Lower leg skin (tissue), 4 donors: ENCODE results near the gene PIP4K2A. TPM values are rescaled to one million over a fixed set of nuclear protein-coding genes. Genes with fewer than 3 reads are reported as not detected.

ENCODE experiments used
- DNase-seq, 2 donors: peaks; one replicate each; pipeline ENCODE4 v3.0.0-alpha.2; 2019; ENCODE audit warnings: low spot score in 2 of 2
- H3K4me3 ChIP-seq: fragments of 200-600 bp; sonication (generic); 2 replicates; pipeline ENCODE4 v1.5.1; 2017; ENCODE audit warnings: mild to moderate bottlenecking, low read depth; ENCODE audit not compliant: poor library complexity, severe bottlenecking
- POLR2A ChIP-seq, 2 donors: fragments of 450-650 bp; IDR thresholded peaks; one replicate each; pipeline ENCODE4 v1.6.1; 2016 to 2017; ENCODE audit warnings: antibody characterized with exemption in 2 of 2, mild to moderate bottlenecking in 1 of 2, moderate library complexity in 1 of 2
- WGBS, 2 donors: methylation state at CpG; one replicate each; pipeline ENCODE4 v1.1.5; 2018; 5-methylcytosine and 5-hydroxymethylcytosine counted together
- intact Hi-C: fragments of 100-400 bp; cut with DNase I; formaldehyde crosslinking; loops from one replicate; pipeline ENCODE4 v1.15.0; 2023; ENCODE audit warnings: low total_unique reads
- total RNA-seq, 4 donors: library from RNA; depleted of rRNA; stranded (reverse); fragments of >200 nt; gene quantifications; one replicate each; pipeline ENCODE4 v1.1.0, GENCODE V29; 2016
- TF ChIP-seq, protein P1 (sequence below), 3 donors: fragments of 450-650 bp; IDR thresholded peaks; one replicate each; pipeline ENCODE4 v1.5.1; 2016; ENCODE audit warnings: antibody characterized with exemption in 3 of 3, mild to moderate bottlenecking in 3 of 3, moderate library complexity in 2 of 3

Gene PIP4K2A
- total RNA-seq, 4 donors from 2014 or later = 2.3 to 12.4 (median 6.6) TPM

DNA sequence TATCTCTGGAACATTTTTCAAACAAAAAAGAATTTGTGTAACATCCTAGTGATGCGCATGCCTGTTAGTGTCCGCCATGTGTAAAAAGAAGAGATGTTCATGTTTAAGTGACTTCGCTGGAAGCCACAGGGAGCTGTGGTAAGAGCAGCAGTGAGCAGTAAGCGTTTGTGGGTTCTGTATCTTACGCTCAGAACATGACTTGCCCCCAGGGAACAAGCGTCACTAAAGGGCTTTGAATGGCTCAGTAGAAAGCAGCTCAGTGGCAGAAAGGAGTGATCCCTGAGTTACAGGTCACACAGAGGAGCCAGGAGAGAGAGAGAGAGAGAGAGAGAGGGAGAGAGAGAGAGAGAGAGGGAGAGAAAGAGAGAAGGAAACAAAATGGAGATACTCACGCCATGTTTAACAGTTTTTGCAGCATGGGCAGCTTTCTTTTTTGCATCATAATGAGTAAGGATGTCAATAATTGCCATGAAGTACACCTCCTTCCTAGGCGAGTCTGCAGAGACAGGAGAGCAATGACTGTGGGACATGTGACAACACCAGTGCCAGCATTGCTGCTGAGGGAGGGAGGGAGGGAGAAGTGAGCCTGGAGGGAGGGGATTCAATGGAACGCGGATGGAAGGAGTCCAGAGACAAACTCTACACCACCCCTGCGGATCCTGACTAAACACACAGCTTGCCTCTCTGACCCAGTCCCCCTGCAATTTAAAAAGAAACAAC lies 174.6 kb downstream of the PIP4K2A start:
- no peak for DNase-seq
- no peak for TF ChIP-seq POLR2A (IDR thresholded peaks at IDR 0.05)
- intact Hi-C loops = no loop called here
- no peak overlapping the region for H3K4me3 ChIP-seq
- WGBS, 2 donors = 91 to 93% methylated on average over 11 of the region's 11 CpGs

DNA sequence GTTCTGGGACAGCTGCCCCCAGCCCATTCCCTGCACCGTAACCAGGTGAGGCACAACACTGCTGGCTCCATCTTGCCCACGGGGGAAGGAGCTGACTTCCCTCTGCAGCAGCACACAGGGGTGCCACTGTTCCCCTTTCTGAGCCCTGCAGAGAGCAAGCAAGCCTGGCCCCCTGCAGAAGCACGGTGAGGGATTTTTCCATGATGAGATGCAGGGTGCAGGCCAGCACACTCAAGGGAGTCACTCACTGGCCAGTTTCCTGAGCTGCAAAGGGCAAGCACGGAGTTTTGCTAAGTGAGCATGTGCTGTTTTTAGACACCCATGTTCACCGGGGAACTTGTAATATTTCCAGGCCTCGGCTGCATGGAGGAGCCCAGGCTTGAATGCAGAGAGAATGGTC lies 176.6 kb downstream of the PIP4K2A start:
- no peak for DNase-seq
- intact Hi-C loops = no loop called here
- no peak for TF ChIP-seq POLR2A (IDR thresholded peaks at IDR 0.05)
- TF ChIP-seq, protein P1, sequence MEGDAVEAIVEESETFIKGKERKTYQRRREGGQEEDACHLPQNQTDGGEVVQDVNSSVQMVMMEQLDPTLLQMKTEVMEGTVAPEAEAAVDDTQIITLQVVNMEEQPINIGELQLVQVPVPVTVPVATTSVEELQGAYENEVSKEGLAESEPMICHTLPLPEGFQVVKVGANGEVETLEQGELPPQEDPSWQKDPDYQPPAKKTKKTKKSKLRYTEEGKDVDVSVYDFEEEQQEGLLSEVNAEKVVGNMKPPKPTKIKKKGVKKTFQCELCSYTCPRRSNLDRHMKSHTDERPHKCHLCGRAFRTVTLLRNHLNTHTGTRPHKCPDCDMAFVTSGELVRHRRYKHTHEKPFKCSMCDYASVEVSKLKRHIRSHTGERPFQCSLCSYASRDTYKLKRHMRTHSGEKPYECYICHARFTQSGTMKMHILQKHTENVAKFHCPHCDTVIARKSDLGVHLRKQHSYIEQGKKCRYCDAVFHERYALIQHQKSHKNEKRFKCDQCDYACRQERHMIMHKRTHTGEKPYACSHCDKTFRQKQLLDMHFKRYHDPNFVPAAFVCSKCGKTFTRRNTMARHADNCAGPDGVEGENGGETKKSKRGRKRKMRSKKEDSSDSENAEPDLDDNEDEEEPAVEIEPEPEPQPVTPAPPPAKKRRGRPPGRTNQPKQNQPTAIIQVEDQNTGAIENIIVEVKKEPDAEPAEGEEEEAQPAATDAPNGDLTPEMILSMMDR (IDR thresholded peaks at IDR 0.05) = no peak
- H3K4me3 ChIP-seq = no peak overlapping the region
- WGBS, 2 donors = 88 to 89% methylated on average over 6 of the region's 6 CpGs

DNA sequence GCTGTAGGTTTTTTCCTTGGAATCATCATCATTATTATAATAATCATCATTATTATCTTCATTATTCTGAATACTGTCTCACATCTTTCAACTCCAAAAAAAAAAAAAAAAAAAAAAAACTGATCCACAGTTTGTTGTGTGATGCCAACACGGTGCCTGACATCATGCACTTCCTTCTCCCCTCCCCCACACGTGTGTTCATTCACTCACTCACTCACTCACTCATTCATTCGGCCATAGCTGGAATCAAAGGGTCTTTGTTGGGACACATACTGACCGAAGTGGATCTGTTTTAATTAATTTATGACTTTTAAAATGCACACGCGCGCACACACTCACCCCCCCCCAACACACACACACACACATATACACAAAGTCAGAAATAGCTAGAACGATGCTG lies 177.8 kb downstream of the PIP4K2A start:
- no peak for DNase-seq
- intact Hi-C loops = no loop called here
- H3K4me3 ChIP-seq = no peak overlapping the region
- 92 to 93% methylated on average over 8 of the region's 8 CpGs for WGBS, 2 donors
- TF ChIP-seq, protein P1 (IDR thresholded peaks at IDR 0.05) = no peak
- TF ChIP-seq POLR2A (IDR thresholded peaks at IDR 0.05) = no peak

DNA sequence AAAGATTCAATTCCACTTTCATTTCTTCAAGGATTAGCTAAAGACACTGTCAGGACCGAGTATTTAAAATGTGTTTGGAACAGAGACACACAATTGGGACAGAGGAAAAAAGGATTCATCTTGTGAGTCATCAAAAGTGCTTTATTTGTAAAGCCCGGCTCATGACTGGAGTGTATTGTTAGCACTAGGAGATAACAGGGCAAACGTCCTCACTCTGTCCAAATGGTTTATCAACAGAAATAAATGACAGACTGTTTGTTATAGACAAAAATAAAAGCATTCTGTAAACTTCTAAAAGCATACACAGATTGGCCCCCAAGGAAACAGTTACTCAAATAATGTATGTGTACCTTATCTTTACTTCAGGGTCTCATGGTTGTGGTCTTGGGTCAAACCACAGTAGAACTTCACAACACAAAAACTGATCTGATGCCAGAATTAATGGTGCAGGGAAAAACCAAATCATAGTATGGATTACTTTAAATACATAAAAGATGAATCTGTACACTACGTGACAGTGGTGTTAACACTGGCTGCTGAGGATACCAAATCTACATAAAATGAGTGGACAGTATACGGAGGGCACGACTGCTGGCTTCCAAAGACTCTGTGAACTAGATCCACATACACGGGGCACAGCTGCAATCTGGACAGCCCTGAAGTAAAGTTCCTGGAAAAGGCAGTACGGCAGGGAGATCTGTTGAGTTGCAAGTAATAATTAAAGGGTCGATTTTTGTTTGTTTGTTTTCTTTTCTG lies 179.4 kb downstream of the PIP4K2A start:
- intact Hi-C loops = no loop called here
- no peak overlapping the region for H3K4me3 ChIP-seq
- 80 to 85% methylated on average over 9 of the region's 9 CpGs for WGBS, 2 donors
- TF ChIP-seq, protein P1 (IDR thresholded peaks at IDR 0.05) = no peak
- TF ChIP-seq POLR2A (IDR thresholded peaks at IDR 0.05) = no peak
- no peak for DNase-seq

DNA sequence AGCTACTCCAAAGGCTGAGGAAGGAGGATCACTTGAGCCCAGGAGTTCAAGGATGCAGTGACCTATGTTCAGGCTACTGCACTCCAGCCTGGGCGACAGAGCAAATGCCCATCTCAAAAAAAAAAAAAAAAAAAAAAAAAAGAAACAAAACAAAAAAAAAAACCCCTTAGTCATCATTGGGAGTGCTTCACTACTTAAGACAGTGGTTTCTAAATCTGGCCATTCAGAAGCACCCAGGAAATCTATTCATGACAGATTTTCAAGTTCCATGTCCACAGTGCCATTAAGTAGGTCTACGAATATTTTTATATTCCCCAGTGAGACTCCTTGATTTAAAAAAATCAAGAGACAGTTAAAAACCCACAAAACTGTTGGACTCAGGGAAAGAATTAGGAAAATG lies 182.9 kb downstream of the PIP4K2A start:
- H3K4me3 ChIP-seq = no peak overlapping the region
- no peak for TF ChIP-seq POLR2A (IDR thresholded peaks at IDR 0.05)
- TF ChIP-seq, protein P1 (IDR thresholded peaks at IDR 0.05) = no peak
- DNase-seq = no peak
- WGBS, 2 donors = 84 to 90% methylated on average over 2 of the region's 2 CpGs
- intact Hi-C loops = no loop called here

DNA sequence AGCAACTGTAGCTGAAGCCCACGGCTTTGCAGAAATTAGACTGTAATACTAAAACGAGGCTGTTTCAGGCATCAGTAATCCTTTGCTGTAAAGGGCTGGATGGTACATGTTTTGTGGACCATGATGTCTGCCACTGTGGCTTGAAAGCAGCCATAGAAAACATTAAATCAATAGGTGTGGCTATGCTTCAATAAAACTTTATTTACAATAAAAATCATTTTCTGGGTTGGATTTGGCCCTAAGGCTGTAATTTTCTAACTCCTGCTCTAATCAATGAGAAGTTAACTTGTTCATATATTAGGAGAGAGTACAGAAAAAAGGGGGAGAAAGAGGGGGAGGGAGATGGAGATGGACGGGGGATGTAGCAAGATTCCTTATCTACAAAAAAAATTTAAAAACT lies 183.4 kb downstream of the PIP4K2A start:
- no peak for TF ChIP-seq POLR2A (IDR thresholded peaks at IDR 0.05)
- TF ChIP-seq, protein P1 (IDR thresholded peaks at IDR 0.05) = no peak
- intact Hi-C loops = no loop called here

More for the DNA sequence above, 183.4 kb downstream of the PIP4K2A start:
- H3K4me3 ChIP-seq = no peak overlapping the region
- WGBS, 2 donors = 79 to 83% methylated on average over 3 of the region's 3 CpGs
- DNase-seq = no peak
